ENCODE results near the gene NRK.
"Not testable (repeated sequence)": the region's sequence is repeated elsewhere in the genome, so short reads cannot be mapped to it uniquely, and the experiment has no call there.

NRK gene

DNA sequence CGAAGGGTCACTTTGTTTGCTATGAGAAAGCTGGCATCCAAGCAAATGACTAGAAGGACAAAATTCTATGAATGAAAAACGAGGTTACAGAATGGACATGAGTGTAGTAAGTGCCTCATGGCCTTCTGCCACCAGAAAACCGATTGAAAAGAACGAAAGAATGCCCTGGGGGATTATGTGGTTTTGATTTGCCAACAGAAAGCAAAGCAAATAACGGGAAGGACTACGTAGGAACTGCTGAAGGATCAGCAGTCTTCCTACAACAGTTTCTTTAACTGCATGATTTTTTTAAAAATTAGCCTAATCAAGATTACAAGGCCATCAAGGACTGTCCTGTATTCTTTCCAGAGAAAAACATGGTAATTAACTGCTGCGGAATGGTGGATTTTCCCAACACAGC, 50.6 kb downstream of the NRK start:
- no peak for DNase-seq
- in situ Hi-C loops (cut with HindIII; ENCODE audit: low pct_ligation_motif_present, low pct_unique_long_range_greater_than_20kb, low sequenced_read_pairs), result no loop called here

DNA sequence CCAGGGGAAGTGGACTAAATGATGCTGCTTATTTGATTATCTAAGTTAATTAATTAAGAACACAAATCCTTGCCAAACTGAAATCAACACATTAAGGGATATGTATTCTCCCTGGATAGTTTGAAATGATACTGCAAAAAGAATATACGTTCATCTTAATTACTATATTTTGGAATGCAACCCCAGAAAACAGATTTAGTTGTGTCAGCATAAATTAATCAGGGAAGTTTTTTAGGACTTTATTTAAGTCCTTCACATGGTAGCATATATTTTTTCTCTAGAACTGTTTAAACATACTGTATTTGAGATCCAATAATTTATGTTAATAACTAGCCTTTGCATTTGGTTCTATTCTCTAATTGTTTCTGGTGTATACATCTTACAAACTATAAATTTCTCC, 52.5 kb downstream of the NRK start:
- in situ Hi-C loops (cut with HindIII; ENCODE audit: low pct_ligation_motif_present, low pct_unique_long_range_greater_than_20kb, low sequenced_read_pairs), result no loop called here
- DNase-seq, result no peak

DNA sequence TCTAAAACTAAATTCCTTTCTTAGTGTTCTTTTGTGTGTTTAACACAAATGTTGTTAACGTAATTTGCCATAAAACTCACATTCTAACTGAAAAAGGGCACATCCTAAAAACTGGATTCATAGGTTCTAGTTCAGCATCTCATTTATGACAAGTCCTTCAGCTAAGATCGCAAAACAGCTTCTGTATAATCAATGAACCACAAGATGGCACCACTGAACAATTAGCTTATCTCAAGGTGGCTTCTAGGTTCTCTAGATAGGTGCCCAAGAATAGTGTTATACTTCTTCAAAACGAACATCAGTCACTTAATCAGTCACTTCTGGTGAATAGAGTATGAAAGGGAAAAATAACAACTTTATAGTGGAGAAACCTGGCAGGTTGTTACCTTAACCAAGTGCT, 54.3 kb downstream of the NRK start:
- in situ Hi-C loops (cut with HindIII; ENCODE audit: low pct_ligation_motif_present, low pct_unique_long_range_greater_than_20kb, low sequenced_read_pairs), result no loop called here
- DNase-seq, result peak; percentile 18

DNA sequence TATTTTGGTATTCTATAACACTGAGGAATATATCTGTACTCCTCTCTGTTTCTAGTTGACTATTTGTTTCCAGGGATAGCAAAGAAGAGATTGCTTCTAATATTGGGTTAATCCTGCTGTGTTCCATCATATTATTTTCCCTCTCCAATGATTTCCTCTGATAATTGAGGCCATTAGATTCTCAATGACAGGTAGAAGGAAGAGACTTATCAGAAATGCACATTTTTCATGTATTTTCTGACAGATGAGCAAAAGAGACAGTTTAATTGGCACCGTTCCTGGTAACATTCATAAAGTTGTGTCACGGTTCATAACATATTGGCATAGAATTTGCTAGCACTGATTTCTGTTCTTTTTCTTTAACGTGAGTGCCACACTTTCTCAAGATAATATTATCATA, 58.2 kb downstream of the NRK start:
- DNase-seq, result no peak
- in situ Hi-C loops (cut with HindIII; ENCODE audit: low pct_ligation_motif_present, low pct_unique_long_range_greater_than_20kb, low sequenced_read_pairs), result no loop called here

GRCh38 chrX:105882581-105883275, 60.4 kb downstream of the NRK start:
- DNase-seq, result no peak

DNA sequence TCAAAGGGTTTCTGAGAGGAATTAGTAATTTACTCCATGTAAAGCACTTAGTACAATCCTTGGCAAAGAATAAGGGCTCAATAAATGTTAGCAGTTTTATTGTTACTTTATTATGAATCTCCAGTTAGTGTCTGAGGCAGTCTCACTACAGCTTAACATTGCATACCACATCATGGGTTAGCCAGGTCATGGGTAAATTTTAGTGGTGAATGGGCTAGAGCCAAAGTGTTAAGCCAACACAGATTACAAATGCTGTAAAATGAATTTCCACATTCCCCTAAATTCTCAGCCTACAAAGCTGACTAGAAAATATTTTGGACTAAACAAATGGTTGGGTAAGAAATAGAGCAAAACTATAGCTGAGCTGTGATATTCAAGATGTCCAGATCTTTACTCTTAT, 72.4 kb downstream of the NRK start:
- in situ Hi-C loops (cut with HindIII; ENCODE audit: low pct_ligation_motif_present, low pct_unique_long_range_greater_than_20kb, low sequenced_read_pairs), result no loop called here
- DNase-seq, result no peak

More at GRCh38 chrX:105882581-105883275, 60.4 kb downstream of the NRK start:
- in situ Hi-C loops (cut with HindIII; ENCODE audit: low pct_ligation_motif_present, low pct_unique_long_range_greater_than_20kb, low sequenced_read_pairs), result no loop called here

- no peak for DNase-seq
- in situ Hi-C loops (cut with HindIII; ENCODE audit: low pct_ligation_motif_present, low pct_unique_long_range_greater_than_20kb, low sequenced_read_pairs), result no loop called here
Observed at GRCh38 chrX:105909576-105909975, 87.2 kb downstream of the NRK start.

DNA sequence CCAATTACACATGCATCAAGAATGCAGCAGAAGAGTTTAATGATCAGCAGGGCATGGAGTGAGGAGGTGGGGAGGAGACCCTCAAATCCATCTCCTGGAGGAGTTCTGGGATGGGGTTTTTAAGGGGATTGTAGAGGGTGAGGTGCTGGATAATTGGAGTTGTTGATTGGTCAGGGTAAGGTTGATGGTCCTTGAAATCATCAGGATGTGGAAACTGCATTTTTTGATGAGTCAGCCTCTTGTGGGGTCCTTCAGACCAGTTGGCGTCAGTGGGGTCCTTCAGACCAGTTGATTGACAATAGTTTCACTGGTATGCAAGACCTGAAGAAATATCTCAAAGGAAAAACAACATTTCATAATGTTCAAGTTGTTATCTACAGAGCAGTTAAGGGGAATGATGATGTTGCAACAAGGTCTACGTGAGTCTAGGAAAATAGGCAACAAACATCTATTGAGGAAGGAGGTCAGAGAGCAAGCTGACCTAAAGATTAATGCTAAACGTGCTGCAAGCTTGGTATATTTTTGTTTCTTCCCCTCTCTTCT, 88.3 kb downstream of the NRK start:
- in situ Hi-C loops (cut with HindIII; ENCODE audit: low pct_ligation_motif_present, low pct_unique_long_range_greater_than_20kb, low sequenced_read_pairs), result no loop called here
- DNase-seq, result no peak

GRCh38 chrX:105945266-105945665, 122.9 kb downstream of the NRK start:
- in situ Hi-C loops (cut with HindIII; ENCODE audit: low pct_ligation_motif_present, low pct_unique_long_range_greater_than_20kb, low sequenced_read_pairs), result no loop called here
- DNase-seq, result no peak

DNA sequence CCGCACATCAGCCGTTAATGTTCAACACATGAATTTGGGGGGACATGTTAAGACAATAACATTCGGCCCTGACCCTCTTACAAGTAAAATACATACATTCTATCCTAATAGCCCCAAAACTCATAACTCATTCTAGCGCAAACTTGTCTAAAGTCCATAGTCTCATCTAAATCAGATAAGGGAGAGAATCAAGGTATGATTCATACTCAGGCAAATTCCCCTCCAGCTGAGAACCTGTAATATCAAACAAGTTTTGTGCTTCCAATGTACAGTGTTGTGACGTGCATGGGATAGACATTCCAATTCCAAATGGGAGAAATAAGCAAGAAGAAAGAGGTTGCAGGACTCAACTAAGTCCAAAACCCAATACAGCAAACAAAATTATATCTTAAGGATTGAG, 147.1 kb downstream of the NRK start:
- in situ Hi-C loops (cut with HindIII; ENCODE audit: low pct_ligation_motif_present, low pct_unique_long_range_greater_than_20kb, low sequenced_read_pairs), result no loop called here
- no peak for DNase-seq

DNA sequence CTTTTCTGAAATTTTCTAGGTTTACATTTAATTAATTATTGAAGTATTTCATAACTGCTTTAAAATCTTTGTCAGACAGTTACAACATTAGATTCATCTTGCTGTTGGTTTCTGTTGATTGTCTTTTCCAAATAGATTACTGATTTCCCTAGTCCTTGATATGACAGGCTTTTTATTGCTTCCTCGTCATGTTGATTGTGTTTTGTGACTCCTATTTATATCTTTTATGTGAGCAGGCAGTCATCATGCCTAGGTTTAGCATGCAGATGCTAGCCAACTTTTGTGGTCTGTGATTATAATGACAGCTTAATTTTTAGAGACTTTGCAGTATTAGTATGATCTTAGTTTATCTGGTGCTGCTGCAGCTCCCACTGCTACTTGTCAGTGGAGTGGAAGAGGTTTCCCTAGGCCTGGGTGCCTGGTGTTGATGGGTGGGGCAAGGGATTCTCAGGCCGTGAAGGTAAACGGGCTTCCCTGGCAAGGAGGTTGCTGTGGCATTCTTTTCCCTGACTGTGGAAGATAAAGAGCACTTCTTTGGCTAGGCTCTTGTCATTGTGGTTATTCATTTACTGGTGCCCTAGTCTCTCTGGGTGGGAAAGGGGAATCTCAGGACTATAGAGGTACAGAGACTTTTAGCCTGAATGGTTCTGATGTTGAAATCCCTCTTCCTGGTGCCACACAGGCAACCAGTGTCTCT, 150.5 kb downstream of the NRK start:
- in situ Hi-C loops (cut with HindIII; ENCODE audit: low pct_ligation_motif_present, low pct_unique_long_range_greater_than_20kb, low sequenced_read_pairs), result no loop called here
- DNase-seq, result peak; percentile 1

GRCh38 chrX:105973387-105973739, 151.0 kb downstream of the NRK start:
- DNase-seq, result no peak
- in situ Hi-C loops (cut with HindIII; ENCODE audit: low pct_ligation_motif_present, low pct_unique_long_range_greater_than_20kb, low sequenced_read_pairs), result no loop called here

DNA sequence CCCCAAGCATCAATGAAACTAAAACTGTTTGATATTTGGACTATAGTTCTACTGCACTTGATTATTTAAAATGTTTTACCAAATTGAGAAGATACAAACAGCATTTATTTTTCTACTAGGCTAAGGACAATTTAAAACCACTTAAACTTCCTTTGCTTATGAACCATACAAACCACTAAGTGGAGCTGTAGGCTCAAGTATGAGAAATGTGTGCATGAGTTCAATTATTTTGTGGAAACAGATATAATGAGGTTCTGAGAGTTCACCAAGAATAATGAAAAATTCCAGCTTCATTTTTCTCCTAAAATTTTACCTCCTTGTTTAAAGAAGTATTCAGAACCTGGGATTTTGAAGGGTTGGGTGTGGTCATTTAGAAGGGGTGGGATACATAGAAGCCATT, 153.0 kb downstream of the NRK start:
- in situ Hi-C loops (cut with HindIII; ENCODE audit: low pct_ligation_motif_present, low pct_unique_long_range_greater_than_20kb, low sequenced_read_pairs), result no loop called here

GRCh38 chrX:105981772-105982485, 159.6 kb downstream of the NRK start:
- DNase-seq, result no peak
- in situ Hi-C loops (cut with HindIII; ENCODE audit: low pct_ligation_motif_present, low pct_unique_long_range_greater_than_20kb, low sequenced_read_pairs), result no loop called here

More for the DNA sequence above, 153.0 kb downstream of the NRK start:
- peak; percentile 11 for DNase-seq

- DNase-seq; in situ Hi-C loops (cut with HindIII; ENCODE audit: low pct_ligation_motif_present, low pct_unique_long_range_greater_than_20kb, low sequenced_read_pairs): not testable (repeated sequence)
Observed at GRCh38 chrX:105988487-105988886, 166.1 kb downstream of the NRK start.

DNA sequence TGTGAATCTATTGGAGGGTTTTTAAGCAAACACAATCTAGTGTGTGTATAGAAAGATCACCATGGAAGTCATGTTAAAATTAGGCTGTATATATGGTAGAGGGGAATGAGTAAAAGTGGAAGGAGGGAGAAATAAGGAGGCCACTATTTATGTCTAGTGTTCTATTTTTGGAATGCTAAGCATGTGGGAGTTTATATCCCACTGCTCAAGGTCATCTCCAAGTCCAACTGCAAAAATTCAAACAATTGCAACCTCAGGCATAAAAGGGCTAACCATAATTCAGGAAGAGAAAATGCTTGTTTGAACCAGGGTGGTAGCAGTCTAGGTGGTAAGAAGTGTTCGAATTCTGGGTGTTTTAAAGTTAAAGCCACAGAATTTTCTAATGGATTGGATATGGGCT, 177.0 kb downstream of the NRK start:
- in situ Hi-C loops (cut with HindIII; ENCODE audit: low pct_ligation_motif_present, low pct_unique_long_range_greater_than_20kb, low sequenced_read_pairs), result no loop called here
- no peak for DNase-seq

DNA sequence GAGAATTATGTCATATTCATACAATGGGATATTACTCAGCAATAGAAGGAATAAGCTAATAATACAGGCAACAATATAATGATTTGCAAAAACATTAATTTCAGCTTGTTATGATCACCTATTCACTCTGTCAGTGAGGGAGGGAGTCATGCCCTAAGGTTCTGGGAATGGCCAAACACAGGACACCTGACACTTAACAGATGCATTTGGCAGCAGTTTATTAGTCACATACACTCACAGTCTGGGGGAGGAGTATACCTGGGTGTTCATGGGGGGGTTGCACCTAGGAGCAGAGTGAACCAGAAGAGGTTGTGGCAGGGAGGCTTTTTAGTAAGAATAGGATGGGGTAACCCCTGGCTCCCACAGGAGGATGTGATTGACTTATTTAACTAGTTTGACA, 177.9 kb downstream of the NRK start:
- in situ Hi-C loops (cut with HindIII; ENCODE audit: low pct_ligation_motif_present, low pct_unique_long_range_greater_than_20kb, low sequenced_read_pairs), result no loop called here
- no peak for DNase-seq

GRCh38 chrX:106000609-106001008, 178.3 kb downstream of the NRK start:
- in situ Hi-C loops (cut with HindIII; ENCODE audit: low pct_ligation_motif_present, low pct_unique_long_range_greater_than_20kb, low sequenced_read_pairs); DNase-seq: not testable (repeated sequence)

- in situ Hi-C loops (cut with HindIII; ENCODE audit: low pct_ligation_motif_present, low pct_unique_long_range_greater_than_20kb, low sequenced_read_pairs), result no loop called here
Observed at GRCh38 chrX:106005684-106006083, 183.3 kb downstream of the NRK start.

More at GRCh38 chrX:106005684-106006083, 183.3 kb downstream of the NRK start:
- no peak for DNase-seq

Data from ACHN (cell line).